Neural cell (in vitro differentiated cells): ENCODE results near the gene KCNK15.

Experiments
- CTCF ChIP-seq: fragments of 450-650 bp; IDR thresholded peaks from 2 replicates; pipeline ENCODE4 v1.5.1; 2014; ENCODE audit warnings: antibody characterized with exemption, mild to moderate bottlenecking, moderate library complexity; ENCODE audit not compliant: poor library complexity, severe bottlenecking
- EP300 ChIP-seq: fragments of 450-650 bp; conservative IDR thresholded peaks from 2 replicates; pipeline ENCODE4 v1.6.1; 2014; ENCODE audit warnings: antibody characterized with exemption, mild to moderate bottlenecking, moderate library complexity; ENCODE audit not compliant: poor library complexity, severe bottlenecking
- EZH2 ChIP-seq: fragments of 200-600, 300-800 bp; shearing (Covaris generic), sonication (generic); IDR thresholded peaks from 2 replicates; pipeline ENCODE4 v1.6.1; 2014; ENCODE audit warnings: antibody characterized with exemption, low read length, borderline replicate concordance, mild to moderate bottlenecking; ENCODE audit not compliant: insufficient read depth, poor library complexity, severe bottlenecking
- POLR2AphosphoS5 ChIP-seq: IDR thresholded peaks from 2 replicates; pipeline ENCODE4 v1.6.1; 2012
- RAD21 ChIP-seq: fragments of 450-650 bp; conservative IDR thresholded peaks from 2 replicates; pipeline ENCODE4 v1.6.1; 2014; ENCODE audit warnings: antibody characterized with exemption, mild to moderate bottlenecking, moderate library complexity
- SMC3 ChIP-seq: fragments of 450-650 bp; conservative IDR thresholded peaks from 2 replicates; pipeline ENCODE4 v1.6.1; 2014; ENCODE audit warnings: antibody characterized with exemption, mild to moderate bottlenecking, moderate library complexity; ENCODE audit not compliant: poor library complexity
- TAF1 ChIP-seq: IDR thresholded peaks from 2 replicates; pipeline ENCODE4 v1.6.1; 2012; ENCODE audit warnings: low read depth

GRCh38 chr20:44714701-44715498, 30.8 kb upstream of the KCNK15 start, which contains the start of gene CCN5:
- TF ChIP-seq TAF1 (no peak), CTCF (no peak), POLR2AphosphoS5 (no peak), EZH2 (no peak), SMC3 (no peak), EP300 (no peak), RAD21 (no peak)
